ENCODE results near the gene AMHR2. TPM values are rescaled to one million over a fixed set of nuclear protein-coding genes. Genes with fewer than 3 reads are reported as not detected.

AMHR2 gene
- total and polyA plus RNA-seq, 4 donors: 0.02 to 0.52 (median 0.22) TPM; not detected in 1

DNA sequence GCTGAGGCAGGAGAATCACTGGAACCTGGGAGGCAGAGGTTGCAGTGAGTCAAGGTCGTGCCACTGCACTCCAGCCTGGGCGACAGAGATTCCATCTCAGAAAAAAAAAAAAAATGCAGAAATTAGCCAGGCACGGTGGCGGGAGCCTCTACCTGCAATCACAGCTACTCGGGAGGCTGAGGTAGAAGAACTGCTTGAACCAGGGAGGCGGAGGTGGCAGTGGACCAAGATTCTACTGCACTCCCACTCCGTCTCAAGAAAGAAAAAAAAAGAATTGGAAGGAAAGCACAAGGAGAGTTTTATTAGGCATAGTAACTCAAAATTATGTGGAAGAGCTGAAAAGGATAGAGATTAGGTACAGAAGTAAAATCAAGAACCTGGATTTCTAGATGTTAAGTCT, 20.8 kb upstream of the AMHR2 start:
- Histone ChIP-seq H3K9ac (ENCODE audit: insufficient read depth in 1 of 2, low read length in 2 of 2) (no peak overlapping the region), H3K4me3 (no peak overlapping the region), H3K27ac (ENCODE audit: low read depth in 1 of 2, low read length in 1 of 2) (no peak overlapping the region), H3K36me3 (ENCODE audit: control insufficient read depth in 4 of 4, insufficient read depth in 4 of 4, low read length in 4 of 4) (peaks cover 0 to 6% (median 3%) of the 10 kb centered on the region in 4 donors), H3K9me3 (ENCODE audit: control insufficient read depth in 4 of 4, insufficient read depth in 3 of 4, low read length in 3 of 4) (no peaks in the 10 kb centered on the region), H3K27me3 (ENCODE audit: control insufficient read depth in 3 of 3, insufficient read depth in 3 of 3, low read length in 2 of 3) (no peaks in the 10 kb centered on the region), H3K4me1 (ENCODE audit: control insufficient read depth in 5 of 5, insufficient read depth in 5 of 5, low read length in 5 of 5) (no peaks in the 10 kb centered on the region)
- no peak for ATAC-seq (ENCODE audit: insufficient read depth, low FRiP score)
- TF ChIP-seq, protein P1, sequence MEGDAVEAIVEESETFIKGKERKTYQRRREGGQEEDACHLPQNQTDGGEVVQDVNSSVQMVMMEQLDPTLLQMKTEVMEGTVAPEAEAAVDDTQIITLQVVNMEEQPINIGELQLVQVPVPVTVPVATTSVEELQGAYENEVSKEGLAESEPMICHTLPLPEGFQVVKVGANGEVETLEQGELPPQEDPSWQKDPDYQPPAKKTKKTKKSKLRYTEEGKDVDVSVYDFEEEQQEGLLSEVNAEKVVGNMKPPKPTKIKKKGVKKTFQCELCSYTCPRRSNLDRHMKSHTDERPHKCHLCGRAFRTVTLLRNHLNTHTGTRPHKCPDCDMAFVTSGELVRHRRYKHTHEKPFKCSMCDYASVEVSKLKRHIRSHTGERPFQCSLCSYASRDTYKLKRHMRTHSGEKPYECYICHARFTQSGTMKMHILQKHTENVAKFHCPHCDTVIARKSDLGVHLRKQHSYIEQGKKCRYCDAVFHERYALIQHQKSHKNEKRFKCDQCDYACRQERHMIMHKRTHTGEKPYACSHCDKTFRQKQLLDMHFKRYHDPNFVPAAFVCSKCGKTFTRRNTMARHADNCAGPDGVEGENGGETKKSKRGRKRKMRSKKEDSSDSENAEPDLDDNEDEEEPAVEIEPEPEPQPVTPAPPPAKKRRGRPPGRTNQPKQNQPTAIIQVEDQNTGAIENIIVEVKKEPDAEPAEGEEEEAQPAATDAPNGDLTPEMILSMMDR (IDR thresholded peaks at IDR 0.05; ENCODE audit: control extremely low read depth, extremely low read depth): no peak
- DNase-seq: no peak
- WGBS, 2 donors: 83 to 84% methylated on average over 7 of the region's 7 CpGs

DNA sequence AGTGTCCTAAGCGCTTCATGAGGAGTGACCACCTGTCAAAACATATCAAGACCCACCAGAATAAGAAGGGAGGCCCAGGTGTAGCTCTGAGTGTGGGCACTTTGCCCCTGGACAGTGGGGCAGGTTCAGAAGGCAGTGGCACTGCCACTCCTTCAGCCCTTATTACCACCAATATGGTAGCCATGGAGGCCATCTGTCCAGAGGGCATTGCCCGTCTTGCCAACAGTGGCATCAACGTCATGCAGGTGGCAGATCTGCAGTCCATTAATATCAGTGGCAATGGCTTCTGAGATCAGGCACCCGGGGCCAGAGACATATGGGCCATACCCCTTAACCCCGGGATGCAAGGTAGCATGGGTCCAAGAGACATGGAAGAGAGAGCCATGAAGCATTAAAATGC, 12.7 kb upstream of the AMHR2 start:
- H3K4me1 ChIP-seq (ENCODE audit: control insufficient read depth in 5 of 5, insufficient read depth in 5 of 5, low read length in 5 of 5): peaks cover 0 to 21% (median 6%) of the 10 kb centered on the region in 5 donors
- WGBS, 2 donors: 97% methylated on average over 5 of the region's 5 CpGs
- TF ChIP-seq, protein P1 (IDR thresholded peaks at IDR 0.05; ENCODE audit: control extremely low read depth, extremely low read depth): no peak
- H3K9me3 ChIP-seq (ENCODE audit: control insufficient read depth in 4 of 4, insufficient read depth in 3 of 4, low read length in 3 of 4): no peaks in the 10 kb centered on the region
- H3K27me3 ChIP-seq (ENCODE audit: control insufficient read depth in 3 of 3, insufficient read depth in 3 of 3, low read length in 2 of 3): no peaks in the 10 kb centered on the region
- ATAC-seq (ENCODE audit: insufficient read depth, low FRiP score) (no peak), DNase-seq (no peak)
- no peak overlapping the region for H3K4me3 ChIP-seq
- no peak overlapping the region for H3K27ac ChIP-seq (ENCODE audit: low read depth in 1 of 2, low read length in 1 of 2)
- H3K36me3 ChIP-seq (ENCODE audit: control insufficient read depth in 4 of 4, insufficient read depth in 4 of 4, low read length in 4 of 4): peaks cover 11 to 35% (median 29%) of the 10 kb centered on the region in 4 donors
- no peak overlapping the region for H3K9ac ChIP-seq (ENCODE audit: insufficient read depth in 1 of 2, low read length in 2 of 2)

DNA sequence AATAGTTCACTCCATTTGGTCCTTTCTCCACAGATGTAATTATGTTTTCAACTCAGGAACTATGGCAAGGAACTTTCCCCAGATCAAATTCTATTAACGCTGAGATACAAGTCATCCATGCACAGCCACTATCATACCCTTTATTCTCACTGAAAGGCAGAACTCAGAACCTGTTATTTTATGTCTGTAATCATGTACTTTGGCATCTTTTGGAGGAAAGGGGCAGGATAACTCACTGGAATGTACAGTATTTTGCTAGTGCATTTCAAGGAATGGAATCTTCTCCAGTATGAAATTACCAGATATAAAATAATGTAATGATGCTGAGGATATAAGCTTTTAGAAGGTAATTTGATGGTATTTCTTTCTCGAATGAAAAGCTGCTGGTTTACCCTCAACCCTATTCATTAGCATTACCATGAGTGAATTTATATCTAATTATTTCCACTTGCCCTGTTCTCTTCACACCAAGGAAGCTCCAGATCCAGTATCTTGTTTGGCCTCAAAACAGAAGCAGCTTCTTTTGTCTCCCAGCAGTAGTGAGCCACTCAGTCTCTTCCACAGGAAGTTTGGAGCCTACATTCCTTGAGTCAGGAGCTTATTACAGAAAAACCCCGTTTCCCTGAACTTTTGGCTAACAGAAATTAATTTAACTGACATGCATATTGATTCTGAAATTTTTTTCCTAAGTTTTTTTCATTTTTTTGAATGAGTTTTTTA, 10.0 kb upstream of the AMHR2 start:
- Histone ChIP-seq H3K36me3 (ENCODE audit: control insufficient read depth in 4 of 4, insufficient read depth in 4 of 4, low read length in 4 of 4) (peaks cover 11 to 32% (median 27%) of the 10 kb centered on the region in 4 donors), H3K9me3 (ENCODE audit: control insufficient read depth in 4 of 4, insufficient read depth in 3 of 4, low read length in 3 of 4) (no peaks in the 10 kb centered on the region), H3K4me3 (no peak overlapping the region), H3K27ac (ENCODE audit: low read depth in 1 of 2, low read length in 1 of 2) (no peak overlapping the region), H3K27me3 (ENCODE audit: control insufficient read depth in 3 of 3, insufficient read depth in 3 of 3, low read length in 2 of 3) (no peaks in the 10 kb centered on the region), H3K4me1 (ENCODE audit: control insufficient read depth in 5 of 5, insufficient read depth in 5 of 5, low read length in 5 of 5) (peaks cover 0 to 21% (median 6%) of the 10 kb centered on the region in 5 donors), H3K9ac (ENCODE audit: insufficient read depth in 1 of 2, low read length in 2 of 2) (no peak overlapping the region)
- TF ChIP-seq, protein P1 (IDR thresholded peaks at IDR 0.05; ENCODE audit: control extremely low read depth, extremely low read depth): no peak
- no peak for ATAC-seq (ENCODE audit: insufficient read depth, low FRiP score)
- WGBS, 2 donors: 66 to 86% methylated on average over 3 of the region's 3 CpGs
- DNase-seq: no peak

Measured in lung (tissue), 12 donors.